CD14-positive monocyte (primary cell): ENCODE results near the gene ZNF25. TPM values are rescaled to one million over a fixed set of nuclear protein-coding genes. Genes with fewer than 3 reads are reported as not detected.
"Not testable (repeated sequence)": the region's sequence is repeated elsewhere in the genome, so short reads cannot be mapped to it uniquely, and the experiment has no call there.

Source experiments
- DNase-seq, 3 donors: peaks; one replicate each; pipeline ENCODE4 v3.0.0-alpha.2; 2011 to 2022
- H2AFZ ChIP-seq: 2 replicates; pipeline ENCODE4 v1.6.0; 2012; ENCODE audit warnings: mild to moderate bottlenecking, low read depth, low read length, inconsistent platforms; ENCODE audit not compliant: insufficient read depth, poor library complexity, severe bottlenecking
- H3K27ac ChIP-seq, 2 donors: 1 replicate in 1 of 2; 2 replicates in 1 of 2; pipeline ENCODE4 v1.5.1; 2012 to 2013; ENCODE audit warnings: low read length in 2 of 2, control low read depth in 1 of 2, inconsistent platforms in 1 of 2, low read depth in 1 of 2, mild to moderate bottlenecking in 1 of 2
- H3K27me3 ChIP-seq, 2 donors: one replicate each; pipeline versions ENCODE4 v1.6.0 to v1.6.1; 2011 to 2013; ENCODE audit warnings: low read length in 2 of 2; ENCODE audit not compliant: control insufficient read depth in 2 of 2, insufficient read depth in 2 of 2
- H3K36me3 ChIP-seq, 2 donors: replicated peaks in 1 of 2; 1 replicate in 1 of 2; 2 replicates in 1 of 2; pipeline versions ENCODE4 v1.5.1 to v1.6.1; 2012 to 2013; ENCODE audit warnings: low read length in 2 of 2, control low read depth in 1 of 2, inconsistent platforms in 1 of 2, mild to moderate bottlenecking in 1 of 2; ENCODE audit not compliant: insufficient read depth in 2 of 2, control insufficient read depth in 1 of 2
- H3K4me1 ChIP-seq, 2 donors: 1 replicate in 1 of 2; 2 replicates in 1 of 2; pipeline versions ENCODE4 v1.5.1 to v1.6.1; 2012 to 2013; ENCODE audit warnings: low read length in 2 of 2, control low read depth in 1 of 2, inconsistent platforms in 1 of 2, mild to moderate bottlenecking in 1 of 2, moderate library complexity in 1 of 2; ENCODE audit not compliant: insufficient read depth in 2 of 2, control insufficient read depth in 1 of 2
- H3K4me2 ChIP-seq: replicated peaks from 2 replicates; pipeline ENCODE3; 2012; ENCODE audit warnings: low read length, moderate library complexity, mild to moderate bottlenecking; ENCODE audit not compliant: poor library complexity, severe bottlenecking; ENCODE audit errors: extremely low read depth
- H3K4me3 ChIP-seq, 3 experiments: fragments of 200-600 bp in 1 of 3; sonication (generic) in 1 of 3; replicated peaks in 1 of 3; 1 replicate in 2 of 3; 2 replicates in 1 of 3; pipeline ENCODE4 v1.5.1; 2011 to 2013; ENCODE audit warnings: low read length in 3 of 3, mild to moderate bottlenecking in 3 of 3, control low read depth in 2 of 3, low read depth in 2 of 3, inconsistent platforms in 1 of 3, moderate library complexity in 1 of 3
- H3K79me2 ChIP-seq: 2 replicates; pipeline ENCODE4 v1.6.0; 2012; ENCODE audit warnings: mild to moderate bottlenecking, control low read depth, inconsistent platforms, low read length, moderate library complexity; ENCODE audit not compliant: insufficient read depth
- H3K9ac ChIP-seq: 2 replicates; pipeline ENCODE4 v1.6.0; 2017; ENCODE audit warnings: low read length, mild to moderate bottlenecking; ENCODE audit not compliant: insufficient read depth, poor library complexity, severe bottlenecking
- H3K9me3 ChIP-seq, 2 donors: replicated peaks in 1 of 2; 1 replicate in 1 of 2; 2 replicates in 1 of 2; pipeline versions ENCODE4 v1.5.1 to v1.6.1; 2012 to 2013; ENCODE audit warnings: low read length in 2 of 2, control low read depth in 1 of 2; ENCODE audit not compliant: control insufficient read depth in 1 of 2, insufficient read depth in 1 of 2
- H4K20me1 ChIP-seq: 2 replicates; pipeline ENCODE4 v1.6.0; 2012; ENCODE audit warnings: mild to moderate bottlenecking, low read length, control low read depth, moderate library complexity; ENCODE audit not compliant: insufficient read depth
- H3K27ac Mint-ChIP-seq, 7 donors: one replicate each; pipeline ENCODE4 v1.8.0; 2020; ENCODE audit warnings: mild to moderate bottlenecking in 7 of 7, mixed read lengths in 7 of 7, moderate library complexity in 6 of 7, inconsistent platforms in 2 of 7
- H3K27me3 Mint-ChIP-seq, 3 donors: one replicate each; pipeline ENCODE4 v1.8.0; 2021 to 2022; ENCODE audit warnings: low read depth in 3 of 3, mild to moderate bottlenecking in 3 of 3, mixed read lengths in 3 of 3, moderate library complexity in 3 of 3, inconsistent platforms in 1 of 3
- H3K36me3 Mint-ChIP-seq, 2 donors: one replicate each; pipeline ENCODE4 v1.8.0; 2020; ENCODE audit warnings: mixed read lengths in 2 of 2, inconsistent platforms in 1 of 2, mild to moderate bottlenecking in 1 of 2
- H3K4me1 Mint-ChIP-seq: one replicate; pipeline ENCODE4 v1.8.0; 2020; ENCODE audit warnings: mild to moderate bottlenecking, mixed read lengths
- H3K4me3 Mint-ChIP-seq, 2 donors: one replicate each; pipeline ENCODE4 v1.8.0; 2020; ENCODE audit warnings: mild to moderate bottlenecking in 2 of 2, mixed read lengths in 2 of 2, moderate library complexity in 1 of 2
- H3K9me3 Mint-ChIP-seq, 7 donors: one replicate each; pipeline ENCODE4 v1.8.0; 2020 to 2022; ENCODE audit warnings: mixed read lengths in 7 of 7, mild to moderate bottlenecking in 6 of 7, moderate library complexity in 6 of 7, inconsistent platforms in 2 of 7
- WGBS: methylation state at CpG from one replicate; pipeline ENCODE4 v1.1.5; 2013; ENCODE audit warnings: missing lambda C conversion rate; ENCODE audit not compliant: insufficient coverage; 5-methylcytosine and 5-hydroxymethylcytosine counted together
- intact Hi-C, 2 donors: fragments of 100-400 bp; cut with micrococcal nuclease; formaldehyde crosslinking; loops; one replicate each; pipeline versions ENCODE4 v1.15.0 to v1.15.1; 2023
- polyA plus RNA-seq, 3 donors: library from polyadenylated mRNA; depleted of rRNA in 1 of 3; unstranded in 2 of 3; stranded (reverse) in 1 of 3; fragments of 300-500 nt in 2 of 3; fragments of >200 nt in 1 of 3; fragmentation: Illumina TruSeq in 2 of 3; gene quantifications; 1 replicate in 2 of 3; 2 replicates in 1 of 3; pipeline ENCODE4 v1.2.3, GENCODE V29; 2012 to 2021
- TF ChIP-seq, protein P1 (sequence below): fragments of 200-600 bp; IDR thresholded peaks from one replicate; pipeline ENCODE4 v1.8.0; 2022; ENCODE audit warnings: antibody characterized with exemption, mild to moderate bottlenecking

The ZNF25 gene
- polyA plus RNA-seq, 3 donors: 5.5 to 6.7 (median 6.2) TPM

DNA sequence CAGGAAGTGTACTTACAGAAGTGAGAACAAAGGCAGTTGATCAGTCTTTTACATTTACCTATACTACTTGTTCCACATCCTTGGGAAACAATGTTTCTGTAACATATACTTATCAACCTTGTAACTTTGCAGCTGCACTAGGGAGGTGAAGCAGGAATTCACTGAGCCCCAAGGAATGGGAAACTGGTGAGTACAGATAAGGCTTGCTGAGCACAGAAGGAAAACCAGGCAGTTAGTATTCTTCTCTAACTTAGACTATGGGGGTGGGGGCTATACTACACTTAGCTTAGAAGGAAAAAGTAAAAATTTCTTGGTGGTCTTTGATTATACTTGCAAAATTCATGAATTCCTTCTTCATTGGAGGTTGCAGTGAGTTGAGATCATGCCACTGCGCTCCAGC is 27.1 kb upstream of the ZNF25 start:
- Histone ChIP-seq H3K79me2 (no peaks in the 10 kb centered on the region), H2AFZ (no peak overlapping the region), H3K9me3 (no peaks in the 10 kb centered on the region), H3K9ac (no peak overlapping the region), H3K27ac (no peak overlapping the region), H3K4me2 (no peak overlapping the region), H3K4me1 (peaks cover 12 to 13% of the 10 kb centered on the region in 2 donors), H3K4me3 (no peak overlapping the region), H3K27me3 (no peaks in the 10 kb centered on the region), H4K20me1 (no peaks in the 10 kb centered on the region), H3K36me3 (no peaks in the 10 kb centered on the region)
- peaks cover 0 to 12% (median 6%) of the 10 kb centered on the region in 7 donors for H3K9me3 Mint-ChIP-seq
- H3K27me3 Mint-ChIP-seq: peaks cover 0 to 4% (median 0%) of the 10 kb centered on the region in 3 donors
- no CpG with 5 or more reads among the region's 1 CpG for WGBS
- intact Hi-C loops: no loop called here
- no peak overlapping the region for H3K27ac Mint-ChIP-seq
- H3K4me3 Mint-ChIP-seq: no peak overlapping the region
- no peak for DNase-seq
- no peaks in the 10 kb centered on the region for H3K36me3 Mint-ChIP-seq
- H3K4me1 Mint-ChIP-seq: peaks cover 10% of the 10 kb centered on the region
- TF ChIP-seq, protein P1, sequence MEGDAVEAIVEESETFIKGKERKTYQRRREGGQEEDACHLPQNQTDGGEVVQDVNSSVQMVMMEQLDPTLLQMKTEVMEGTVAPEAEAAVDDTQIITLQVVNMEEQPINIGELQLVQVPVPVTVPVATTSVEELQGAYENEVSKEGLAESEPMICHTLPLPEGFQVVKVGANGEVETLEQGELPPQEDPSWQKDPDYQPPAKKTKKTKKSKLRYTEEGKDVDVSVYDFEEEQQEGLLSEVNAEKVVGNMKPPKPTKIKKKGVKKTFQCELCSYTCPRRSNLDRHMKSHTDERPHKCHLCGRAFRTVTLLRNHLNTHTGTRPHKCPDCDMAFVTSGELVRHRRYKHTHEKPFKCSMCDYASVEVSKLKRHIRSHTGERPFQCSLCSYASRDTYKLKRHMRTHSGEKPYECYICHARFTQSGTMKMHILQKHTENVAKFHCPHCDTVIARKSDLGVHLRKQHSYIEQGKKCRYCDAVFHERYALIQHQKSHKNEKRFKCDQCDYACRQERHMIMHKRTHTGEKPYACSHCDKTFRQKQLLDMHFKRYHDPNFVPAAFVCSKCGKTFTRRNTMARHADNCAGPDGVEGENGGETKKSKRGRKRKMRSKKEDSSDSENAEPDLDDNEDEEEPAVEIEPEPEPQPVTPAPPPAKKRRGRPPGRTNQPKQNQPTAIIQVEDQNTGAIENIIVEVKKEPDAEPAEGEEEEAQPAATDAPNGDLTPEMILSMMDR: no peak

DNA sequence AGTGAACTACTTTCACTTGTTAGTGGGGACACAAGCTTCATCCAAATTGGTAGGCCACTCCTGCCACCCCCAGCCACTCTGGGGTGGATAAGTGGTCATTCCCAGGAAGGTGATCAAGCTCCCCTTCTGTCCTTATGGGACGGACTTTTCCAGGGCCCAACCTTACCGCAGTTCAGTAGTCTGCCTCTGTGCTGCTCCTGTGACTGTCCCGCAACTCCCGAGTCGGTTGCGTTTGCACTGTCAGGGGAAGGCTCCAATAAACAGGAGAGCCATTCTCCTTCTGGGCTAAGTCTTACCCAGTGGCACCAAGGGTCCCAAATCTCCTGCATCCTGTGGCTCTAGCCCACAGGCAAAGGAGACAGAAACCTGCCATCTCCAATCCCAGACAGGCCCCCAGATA is 26.6 kb upstream of the ZNF25 start:
- no peak overlapping the region for H3K9ac ChIP-seq
- no peak overlapping the region for H3K4me3 ChIP-seq
- Mint-ChIP-seq H3K9me3 (peaks cover 0 to 8% (median 5%) of the 10 kb centered on the region in 7 donors), H3K27me3 (peaks cover 0 to 4% (median 0%) of the 10 kb centered on the region in 3 donors), H3K27ac (no peak overlapping the region), H3K36me3 (no peaks in the 10 kb centered on the region), H3K4me3 (no peak overlapping the region), H3K4me1 (peaks cover 6% of the 10 kb centered on the region)
- no peaks in the 10 kb centered on the region for H4K20me1 ChIP-seq
- H3K79me2 ChIP-seq: no peaks in the 10 kb centered on the region
- H3K27ac ChIP-seq: no peak overlapping the region
- 100% methylated on average over 6 of the region's 6 CpGs for WGBS
- no peaks in the 10 kb centered on the region for H3K9me3 ChIP-seq
- TF ChIP-seq, protein P1: no peak
- H3K36me3 ChIP-seq: no peaks in the 10 kb centered on the region
- H3K27me3 ChIP-seq: no peaks in the 10 kb centered on the region
- no peak overlapping the region for H3K4me2 ChIP-seq
- intact Hi-C loops: no loop called here
- DNase-seq: no peak
- H3K4me1 ChIP-seq: peaks cover 8 to 9% of the 10 kb centered on the region in 2 donors
- H2AFZ ChIP-seq: no peak overlapping the region

DNA sequence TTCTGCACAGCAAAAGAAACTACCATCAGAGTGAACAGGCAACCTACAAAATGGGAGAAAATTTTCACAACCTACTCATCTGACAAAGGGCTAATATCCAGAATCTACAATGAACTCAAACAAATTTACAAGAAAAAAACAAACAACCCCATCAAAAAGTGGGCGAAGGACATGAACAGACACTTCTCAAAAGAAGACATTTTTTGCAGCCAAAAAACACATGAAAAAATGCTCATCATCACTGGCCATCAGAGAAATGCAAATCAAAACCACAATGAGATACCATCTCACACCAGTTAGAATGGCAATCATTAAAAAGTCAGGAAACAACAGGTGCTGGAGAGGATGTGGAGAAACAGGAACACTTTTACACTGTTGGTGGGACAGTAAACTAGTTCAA is 24.0 kb upstream of the ZNF25 start:
- H3K36me3 ChIP-seq, H3K27ac ChIP-seq, H3K4me2 ChIP-seq, H3K9me3 ChIP-seq, H3K27ac Mint-ChIP-seq, H2AFZ ChIP-seq, H3K4me3 Mint-ChIP-seq, DNase-seq, H3K4me1 ChIP-seq, H4K20me1 ChIP-seq, H3K9ac ChIP-seq, H3K27me3 Mint-ChIP-seq, H3K36me3 Mint-ChIP-seq, H3K79me2 ChIP-seq, H3K4me3 ChIP-seq, intact Hi-C loops, H3K27me3 ChIP-seq, H3K4me1 Mint-ChIP-seq: not testable (repeated sequence)
- peaks cover 0 to 16% (median 12%) of the 10 kb centered on the region in 7 donors for H3K9me3 Mint-ChIP-seq
- no CpG with 5 or more reads among the region's 1 CpG for WGBS
